HG02884 (cell line): Measurements from ENCODE around the gene IGLON5.

Source experiments
- ATAC-seq: cut with Tn5 transposase; IDR thresholded peaks from one replicate; pipeline ENCODE4 v1.9.1; 2021; ENCODE audit warnings: mild to moderate bottlenecking, moderate library complexity; ENCODE audit not compliant: unreplicated experiment

The IGLON5 gene

GRCh38 chr19:51317376-51317775 is 5.9 kb downstream of the IGLON5 start:
- no peak for ATAC-seq

- no peak for ATAC-seq
These were observed 6.5 kb downstream of the IGLON5 start for GRCh38 chr19:51317968-51318367.

GRCh38 chr19:51318687-51319648 is 7.5 kb downstream of the IGLON5 start:
- ATAC-seq: no peak

- no peak for ATAC-seq
These were observed 8.3 kb downstream of the IGLON5 start for GRCh38 chr19:51319649-51320279.

- no peak for ATAC-seq
These were observed 8.8 kb downstream of the IGLON5 start for GRCh38 chr19:51320280-51320657.

- no peak for ATAC-seq
These were observed 10.4 kb downstream of the IGLON5 start for GRCh38 chr19:51321799-51322198.

GRCh38 chr19:51323481-51324166 is 12.2 kb downstream of the IGLON5 start:
- no peak for ATAC-seq

GRCh38 chr19:51324167-51324481 is 12.7 kb downstream of the IGLON5 start:
- ATAC-seq: no peak

- ATAC-seq: no peak
These were observed 13.9 kb downstream of the IGLON5 start for GRCh38 chr19:51325161-51325976.

- ATAC-seq: no peak
These were observed 15.0 kb downstream of the IGLON5 start for GRCh38 chr19:51326216-51327065.

- no peak for ATAC-seq
These were observed 15.9 kb downstream of the IGLON5 start for GRCh38 chr19:51327066-51328001.

GRCh38 chr19:51329411-51329810 is 18.0 kb downstream of the IGLON5 start:
- ATAC-seq: no peak

- no peak for ATAC-seq
These were observed 18.9 kb downstream of the IGLON5 start for GRCh38 chr19:51330366-51330765.

- ATAC-seq: no peak
These were observed 19.7 kb downstream of the IGLON5 start for GRCh38 chr19:51331193-51331592.

- no peak for ATAC-seq
These were observed 20.3 kb downstream of the IGLON5 start for GRCh38 chr19:51331716-51332115.

GRCh38 chr19:51333836-51334460 is 22.5 kb downstream of the IGLON5 start:
- ATAC-seq: no peak

- ATAC-seq: no peak
These were observed 25.9 kb downstream of the IGLON5 start for GRCh38 chr19:51337141-51337860.
